Stimulated activated CD4-positive, alpha-beta T cell treated with anti-CD3 and anti-CD28 coated beads, Interleukin-15, amount 100 ng/mL, for 48 hours (primary cell): ENCODE measurements around the gene CUX1.
"Not testable (repeated sequence)": the region's sequence is repeated elsewhere in the genome, so short reads cannot be mapped to it uniquely, and the experiment has no call there.

Source experiments
- DNase-seq, 2 donors: peaks; one replicate each; pipeline ENCODE4 v3.0.0-alpha.2; 2020; ENCODE audit warnings: low read depth in 2 of 2

The CUX1 gene

DNA sequence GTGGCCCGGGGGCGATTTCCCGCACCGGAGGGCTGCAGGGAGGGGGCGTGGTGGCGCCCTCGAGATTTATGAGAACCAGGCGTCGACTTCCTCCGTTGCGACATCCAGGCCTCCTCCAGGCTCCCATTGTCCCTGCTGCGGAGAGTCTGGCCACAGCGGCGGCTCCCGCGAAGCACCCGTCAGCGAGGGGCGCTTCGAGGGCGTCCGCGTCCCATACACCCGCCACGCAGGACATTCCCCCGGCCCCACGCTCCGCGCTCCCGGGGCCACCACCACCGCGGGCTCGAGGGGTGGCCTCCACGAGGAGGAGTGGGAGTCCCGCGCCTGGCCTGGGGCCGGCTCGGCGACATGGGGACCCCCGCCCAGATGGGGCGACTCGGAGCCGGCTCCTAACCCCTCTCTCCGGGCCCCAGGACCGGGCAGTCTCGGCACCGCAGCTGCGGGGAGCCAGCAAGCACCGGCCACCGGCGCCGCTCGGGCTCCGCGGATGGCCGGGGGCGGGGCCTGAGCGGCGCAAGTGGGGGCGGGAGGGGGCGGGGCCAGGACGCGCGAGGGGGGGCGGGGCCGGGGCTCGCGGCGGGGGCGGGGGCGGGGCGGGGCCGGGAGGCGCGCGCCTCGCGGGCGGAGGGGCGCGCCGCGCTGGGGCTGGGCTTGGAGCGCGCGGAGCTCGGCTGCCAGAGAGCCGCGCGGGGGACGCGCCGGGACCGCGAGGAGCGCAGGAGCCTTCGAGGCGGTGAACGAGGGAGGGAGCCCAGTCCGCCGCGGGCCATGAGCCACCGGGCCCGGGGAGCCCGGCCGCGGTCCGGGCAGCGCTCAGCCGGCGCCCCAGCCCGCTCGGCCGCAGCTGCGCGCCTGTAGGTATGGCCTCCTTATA lies 469.0 kb downstream of the CUX1 start, which contains the start of gene SH2B2:
TSS of gene SH2B2 (plus strand) at position 632 of the 874 bp plus-strand sequence. CDS start 13,683 bp downstream, outside the sequence.
- DNase-seq, result no peak

DNA sequence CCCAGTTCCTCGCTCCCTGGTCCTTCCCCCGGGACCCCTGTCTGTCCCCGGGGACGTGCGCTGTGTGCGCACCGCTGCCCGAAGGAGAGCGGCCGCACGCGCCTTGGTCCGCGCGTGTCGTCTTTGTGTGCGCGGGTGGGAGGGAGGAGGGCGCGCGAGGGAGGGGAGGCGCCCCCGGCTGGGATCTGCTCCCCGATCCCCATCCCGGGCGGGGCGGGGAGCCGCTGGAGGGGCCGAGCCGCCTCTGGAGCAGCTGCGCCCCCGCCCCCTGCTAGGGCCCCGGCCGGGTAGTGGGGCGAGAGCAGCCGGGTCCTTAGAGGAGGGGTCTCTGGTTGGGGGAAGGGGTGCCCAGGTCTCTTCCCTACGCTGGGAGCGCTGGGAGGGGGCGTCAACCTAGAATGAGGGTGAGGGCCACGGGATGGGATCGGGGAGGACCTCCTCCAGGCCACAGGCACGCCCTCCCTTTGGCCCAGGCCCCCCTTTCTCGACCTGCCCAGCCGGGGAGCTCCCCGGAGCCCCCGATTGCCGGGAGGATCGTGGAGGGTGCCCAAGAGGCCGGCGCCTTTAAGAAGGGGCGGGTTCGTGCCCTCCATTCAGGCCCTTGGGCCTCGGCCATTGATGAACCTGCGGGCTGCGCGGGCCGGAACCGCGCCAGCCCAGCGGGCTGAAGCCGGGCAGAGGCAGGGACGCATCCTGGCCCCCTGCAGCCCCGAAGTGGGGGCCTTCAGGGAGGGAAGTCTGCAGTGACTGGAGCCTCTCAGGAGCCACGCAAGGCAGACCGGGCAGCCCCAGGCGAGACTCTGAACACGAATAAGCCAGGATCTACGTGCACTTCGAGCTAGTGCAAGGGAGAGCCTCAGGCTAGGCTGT lies 469.9 kb downstream of the CUX1 start:
- no peak for DNase-seq

DNA sequence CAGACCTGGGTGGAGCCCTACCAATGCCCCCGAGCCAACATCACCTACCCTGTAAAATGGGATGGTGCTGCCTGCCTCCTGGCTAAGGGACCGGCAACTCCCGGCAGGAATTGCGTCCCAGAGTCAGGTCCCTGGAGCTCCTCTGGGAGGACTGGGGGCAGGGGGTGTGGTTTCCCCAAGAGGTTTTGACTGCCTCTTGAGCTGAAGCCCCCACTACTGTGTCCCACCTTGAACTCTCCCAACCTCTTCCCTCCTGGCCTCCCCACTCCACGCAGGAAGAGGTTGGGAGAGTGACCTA lies 470.5 kb downstream of the CUX1 start:
- no peak for DNase-seq

DNA sequence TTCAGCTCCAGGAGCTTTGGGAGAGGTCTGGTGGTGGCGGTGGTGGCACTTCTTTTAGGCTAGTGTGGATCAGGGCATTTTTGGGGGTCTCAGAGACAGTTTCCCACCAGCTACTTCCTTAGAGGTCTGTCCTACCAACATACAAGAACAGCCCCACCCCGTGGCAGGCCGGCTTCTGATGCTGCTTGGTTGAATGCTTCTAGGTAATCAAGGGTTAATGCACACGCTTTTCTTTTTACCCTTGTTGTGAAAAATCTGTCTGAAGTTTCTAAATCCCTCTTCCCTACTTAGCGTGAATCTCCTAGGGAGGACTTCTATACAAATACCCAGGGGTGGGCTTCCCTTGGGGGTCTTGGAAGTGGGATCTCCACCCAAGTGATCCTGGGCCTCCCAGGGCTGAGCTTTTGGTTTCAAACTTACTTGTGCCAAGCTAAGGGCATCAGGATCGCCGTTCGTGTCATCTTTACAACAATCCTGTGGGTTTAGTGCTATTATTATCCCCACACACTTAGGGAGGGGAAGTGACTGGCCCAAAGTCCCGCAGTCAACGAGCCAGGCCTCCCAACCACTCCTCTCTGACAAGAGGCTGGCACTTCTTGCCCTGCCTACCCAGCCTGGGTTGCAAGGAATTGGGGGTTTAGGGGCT lies 471.0 kb downstream of the CUX1 start:
- DNase-seq, result no peak

DNA sequence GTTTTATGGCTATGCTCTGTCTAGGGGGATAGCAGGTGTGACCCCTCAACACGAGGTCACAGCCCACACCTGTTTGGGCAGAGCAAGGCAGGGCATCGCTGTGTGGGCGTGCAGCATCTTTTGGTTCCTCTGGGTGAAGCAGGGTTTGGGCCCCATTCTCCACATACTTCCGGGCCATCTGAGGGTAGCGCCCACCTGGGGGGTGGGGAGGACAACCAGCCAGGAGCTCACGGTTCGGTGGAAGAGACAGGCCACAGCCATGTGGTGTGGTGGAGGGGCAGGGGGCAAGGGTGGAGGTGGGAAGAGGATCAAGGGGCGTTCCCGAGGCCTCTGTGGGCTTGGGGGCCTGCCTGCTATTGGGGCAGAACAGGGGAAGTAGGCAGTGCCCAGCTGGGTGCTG lies 471.6 kb downstream of the CUX1 start:
- DNase-seq, result no peak

DNA sequence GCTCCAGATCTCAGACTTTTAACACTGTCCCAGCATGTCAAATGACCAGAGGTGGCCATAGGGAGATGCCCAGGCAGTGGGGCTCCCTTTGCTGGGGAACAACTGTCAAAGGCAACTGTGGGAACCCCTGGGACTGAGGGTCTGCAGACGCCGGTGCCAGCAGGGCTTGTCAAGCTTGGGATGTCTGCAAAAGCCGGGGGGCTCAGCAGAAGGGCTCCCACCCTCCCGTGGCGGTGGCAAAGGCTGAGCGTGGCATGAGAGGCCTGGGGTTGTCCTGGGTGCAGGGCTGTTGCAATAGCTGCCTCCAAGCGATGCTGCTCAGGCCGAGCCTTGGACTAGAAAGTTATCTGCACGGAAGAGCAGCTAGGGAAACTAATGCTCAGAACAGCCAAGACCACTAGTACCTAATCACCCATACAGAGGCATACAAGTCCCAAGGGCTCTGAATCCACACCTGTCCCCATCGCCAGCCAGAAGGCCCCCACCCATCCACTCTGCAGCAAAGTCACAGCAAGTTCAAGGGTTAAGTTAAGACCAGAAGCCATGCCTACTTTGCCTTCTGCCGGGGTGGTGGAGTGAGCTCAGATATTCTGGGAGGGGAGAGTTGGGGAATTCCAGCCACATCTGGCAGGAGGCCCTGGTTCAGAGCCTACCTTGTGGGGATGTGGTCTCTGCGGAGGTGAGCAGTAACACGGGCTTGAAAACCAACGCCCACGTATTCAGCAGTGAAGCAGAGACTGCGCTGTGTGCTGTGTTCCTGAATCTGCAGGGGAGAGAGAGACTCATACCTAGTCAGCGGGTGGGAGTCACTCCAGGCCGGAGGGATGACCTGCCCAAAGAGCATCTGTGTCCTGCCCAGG lies 473.9 kb downstream of the CUX1 start:
- no peak for DNase-seq

DNA sequence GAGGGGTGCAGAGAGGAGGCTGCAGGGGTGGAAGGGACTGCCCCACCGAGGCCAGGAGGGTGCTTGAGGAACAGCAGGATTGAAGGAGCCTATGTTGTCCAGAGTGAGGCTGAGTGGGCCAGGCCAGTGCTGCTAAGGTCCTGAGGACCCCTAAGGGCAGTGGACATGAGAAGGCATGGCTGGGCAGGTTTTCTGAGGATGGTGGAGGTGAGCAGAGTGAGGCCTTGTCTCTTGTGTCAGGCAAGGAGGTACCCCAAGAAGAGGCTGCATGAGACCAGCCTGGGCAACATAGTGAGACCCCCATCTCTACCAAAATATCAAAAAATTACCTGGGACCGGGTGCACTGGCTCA lies 474.5 kb downstream of the CUX1 start:
- no peak for DNase-seq

DNA sequence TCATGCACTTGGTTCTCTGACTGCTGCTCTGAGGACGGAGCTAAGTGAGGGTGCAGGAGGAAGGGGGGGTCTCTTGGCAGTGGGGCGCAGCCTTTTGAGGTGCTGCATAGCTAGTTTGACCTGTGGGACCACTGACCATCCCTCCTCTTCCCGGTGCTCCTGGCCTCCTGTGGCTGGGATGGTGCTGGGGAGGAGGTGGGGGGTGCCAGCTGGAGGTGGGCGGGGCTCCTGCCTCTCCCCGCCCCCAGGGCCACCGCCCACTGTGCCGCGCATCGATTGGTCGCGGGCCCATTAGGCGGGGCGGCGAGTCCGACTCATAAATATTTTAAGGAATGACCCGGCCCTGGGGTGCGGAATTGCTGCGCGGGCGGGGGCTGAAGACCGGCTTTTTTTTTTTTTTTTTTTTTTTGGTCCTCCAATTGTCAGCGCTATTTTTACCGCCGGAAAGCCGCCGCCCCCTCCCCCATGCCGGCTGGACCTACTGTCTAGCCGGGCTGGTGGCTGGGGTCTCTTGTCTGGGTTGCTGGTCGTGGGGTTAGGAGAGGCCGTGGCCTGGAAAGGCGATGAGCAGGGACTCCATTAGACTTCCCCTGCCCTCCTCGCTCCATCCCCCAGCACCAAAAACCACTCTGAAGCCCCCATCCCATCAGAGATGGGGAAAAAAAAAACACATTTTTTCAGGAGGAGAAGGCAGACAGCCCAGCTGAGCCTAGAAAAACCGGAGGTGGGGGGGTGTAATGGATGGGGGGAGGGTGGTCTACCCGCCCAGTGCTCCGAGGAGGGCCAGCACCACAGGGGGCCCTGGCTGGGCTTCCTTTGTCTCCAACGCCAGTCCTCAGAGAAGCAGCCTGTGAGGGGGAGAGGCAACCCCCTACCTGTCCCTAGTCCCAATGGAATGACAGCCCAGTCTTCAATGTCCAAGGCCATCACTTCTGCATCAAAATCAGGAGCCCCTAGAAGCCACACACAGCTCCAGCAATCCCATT lies 475.7 kb downstream of the CUX1 start:
- DNase-seq, result no peak

DNA sequence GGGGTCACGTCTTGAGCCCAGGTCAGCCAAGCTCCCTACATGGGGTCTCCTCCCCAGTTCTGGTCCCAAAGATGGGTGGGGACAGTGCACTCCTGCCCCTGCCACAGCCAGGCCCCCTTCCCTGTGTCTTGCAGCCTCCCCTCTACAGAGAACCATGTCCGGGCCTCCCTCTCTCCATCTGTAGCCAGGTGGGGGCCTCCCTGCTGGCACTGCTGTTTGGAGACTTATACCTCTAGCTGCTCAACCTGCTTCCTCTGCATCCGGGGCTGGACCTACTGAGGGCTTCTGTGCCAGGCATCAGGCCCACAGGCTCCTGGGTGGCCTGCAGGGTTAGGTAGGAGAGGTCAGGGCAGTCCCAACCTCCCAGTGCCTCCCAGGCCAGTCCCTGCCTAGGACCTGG lies 477.2 kb downstream of the CUX1 start:
- DNase-seq, result no peak

DNA sequence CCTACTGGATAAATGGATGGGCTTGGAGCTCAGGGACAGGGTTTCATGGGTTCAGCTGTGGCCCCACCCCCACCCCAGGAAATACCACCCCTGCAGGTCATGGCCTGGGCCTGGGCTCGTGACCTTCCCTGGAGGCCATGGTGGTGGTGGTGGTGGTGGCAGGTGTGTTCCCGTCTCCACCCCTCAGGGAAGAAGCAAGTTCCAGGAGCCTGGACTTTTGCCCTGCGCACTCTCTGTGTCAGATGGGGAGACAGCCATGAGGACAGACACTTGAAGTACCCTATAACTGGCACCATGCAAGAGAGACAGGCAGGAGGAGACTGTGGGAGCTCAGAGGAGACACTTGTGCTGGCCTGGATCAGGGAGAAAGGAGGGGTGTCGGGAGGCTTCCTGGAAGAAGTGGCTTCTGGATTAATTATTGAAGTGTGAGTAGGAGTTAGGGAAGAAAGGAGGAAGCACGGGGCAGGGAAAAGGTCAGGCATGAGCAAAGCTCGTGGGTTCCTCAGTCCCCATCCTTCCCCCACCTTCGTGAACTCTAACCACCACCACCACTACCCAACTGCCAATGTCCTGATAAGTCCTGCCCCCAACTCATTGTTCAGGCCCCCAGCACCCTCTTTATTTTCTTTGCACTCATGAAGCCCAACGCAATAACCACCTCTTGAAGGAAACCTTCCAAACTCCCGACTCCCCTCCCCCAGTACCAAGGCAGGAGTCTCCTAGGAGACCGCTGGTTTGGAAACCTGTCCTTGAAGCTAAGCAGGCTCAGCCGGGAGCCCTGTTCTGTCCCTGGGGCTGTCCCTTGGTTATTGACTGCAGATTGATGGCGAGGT lies 478.1 kb downstream of the CUX1 start:
- DNase-seq, result no peak

DNA sequence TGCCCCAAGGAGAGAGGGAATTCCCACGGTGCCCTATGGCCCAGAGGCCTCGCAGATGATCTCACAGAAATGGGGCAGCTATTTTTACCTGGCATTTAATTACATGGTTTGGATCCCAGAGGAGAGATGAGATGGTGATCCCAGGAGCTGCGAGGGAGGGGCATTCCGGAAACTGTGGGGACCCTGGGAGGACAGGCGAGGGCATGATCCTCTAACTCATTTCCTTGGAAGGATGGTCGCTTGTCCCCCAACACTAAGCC lies 478.7 kb downstream of the CUX1 start:
- DNase-seq, result no peak

DNA sequence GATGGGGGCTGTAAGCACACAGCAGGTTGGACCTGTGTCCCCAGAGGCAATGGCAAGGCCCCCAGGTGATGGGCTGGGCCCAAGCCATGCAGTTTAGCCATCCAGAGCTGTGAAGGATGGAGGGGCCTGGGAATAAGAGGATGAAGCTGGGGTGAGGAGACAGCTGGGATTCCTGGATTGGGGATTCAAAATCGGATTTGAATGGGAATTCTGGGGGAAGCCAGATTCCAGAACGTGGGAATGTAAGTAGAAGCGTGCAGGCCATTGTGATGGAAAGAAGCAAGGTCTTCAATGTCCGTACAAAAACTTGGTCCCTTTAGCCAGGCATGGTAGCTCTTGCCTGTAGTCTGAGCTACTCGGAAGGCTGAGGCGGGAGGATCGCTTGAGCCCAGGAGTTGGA lies 479.1 kb downstream of the CUX1 start:
- DNase-seq, result no peak

DNA sequence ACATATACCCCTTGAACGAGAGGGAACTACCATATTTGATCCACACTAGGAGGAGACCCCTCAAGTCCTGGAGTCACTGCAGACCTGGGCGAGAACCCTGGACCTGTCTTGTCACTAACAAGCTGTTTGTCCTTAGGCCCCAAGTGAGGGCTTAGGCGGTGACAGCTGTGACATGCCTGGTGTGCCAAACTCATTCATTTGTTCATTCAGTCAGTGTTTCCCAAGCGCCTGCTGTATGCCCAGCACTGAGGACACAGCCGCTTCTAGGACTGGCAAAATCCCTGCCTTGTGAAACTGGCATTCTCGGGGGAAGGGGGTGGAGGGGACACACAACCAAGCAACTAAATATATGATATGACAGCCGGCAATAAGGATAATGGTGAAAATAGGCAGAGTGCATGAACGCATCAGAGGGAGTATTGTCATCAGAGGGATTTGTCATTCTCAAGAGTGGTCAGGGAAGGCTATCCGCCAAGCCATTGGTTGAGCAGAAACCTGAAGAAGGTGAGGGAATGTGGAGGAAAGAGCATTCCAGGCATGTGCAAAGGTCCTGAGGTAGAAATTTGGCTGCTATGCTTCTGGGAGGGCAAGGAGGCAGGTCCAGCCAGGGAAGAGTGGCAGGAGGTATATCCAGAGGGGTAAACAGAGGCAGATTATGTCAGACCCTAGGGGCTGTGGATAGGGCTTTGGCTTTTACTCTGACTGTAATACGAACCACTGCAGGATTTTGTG lies 480.2 kb downstream of the CUX1 start:
- DNase-seq, result no peak

DNA sequence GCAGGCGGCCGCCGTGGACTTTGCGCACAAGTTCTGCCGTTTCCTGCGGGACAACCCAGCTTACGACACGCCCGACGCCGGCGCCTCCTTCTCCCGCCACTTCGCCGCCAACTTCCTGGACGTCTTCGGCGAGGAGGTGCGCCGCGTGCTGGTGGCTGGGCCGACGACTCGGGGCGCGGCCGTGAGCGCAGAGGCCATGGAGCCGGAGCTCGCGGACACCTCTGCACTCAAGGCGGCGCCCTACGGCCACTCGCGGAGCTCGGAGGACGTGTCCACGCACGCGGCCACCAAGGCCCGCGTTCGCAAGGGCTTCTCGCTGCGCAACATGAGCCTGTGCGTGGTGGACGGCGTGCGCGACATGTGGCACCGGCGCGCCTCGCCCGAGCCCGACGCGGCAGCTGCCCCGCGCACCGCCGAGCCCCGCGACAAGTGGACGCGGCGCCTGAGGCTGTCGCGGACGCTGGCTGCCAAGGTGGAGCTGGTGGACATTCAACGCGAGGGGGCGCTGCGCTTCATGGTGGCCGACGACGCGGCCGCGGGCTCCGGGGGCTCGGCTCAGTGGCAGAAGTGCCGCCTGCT lies 483.3 kb downstream of the CUX1 start:
- DNase-seq, result no peak

DNA sequence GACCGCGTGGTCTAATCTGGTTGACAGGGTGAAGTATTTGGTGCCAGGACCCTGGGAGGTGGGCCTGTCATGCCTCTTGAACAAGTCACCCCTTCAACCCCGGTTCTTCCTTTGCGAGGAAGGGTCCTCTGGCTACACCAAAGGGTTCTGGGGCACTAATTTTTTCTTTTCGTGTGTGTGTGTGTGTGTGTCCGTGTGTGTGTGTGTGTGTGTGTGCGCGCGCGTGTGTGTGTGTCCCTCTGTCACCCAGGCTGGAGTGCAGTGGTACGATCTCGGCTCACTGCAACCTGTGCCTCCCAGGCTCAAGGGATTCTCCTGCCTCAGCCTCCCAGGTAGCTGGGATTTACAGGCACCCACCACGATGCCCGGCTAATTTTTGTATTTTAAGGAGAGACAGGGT lies 483.9 kb downstream of the CUX1 start:
- DNase-seq, result not testable (repeated sequence)

DNA sequence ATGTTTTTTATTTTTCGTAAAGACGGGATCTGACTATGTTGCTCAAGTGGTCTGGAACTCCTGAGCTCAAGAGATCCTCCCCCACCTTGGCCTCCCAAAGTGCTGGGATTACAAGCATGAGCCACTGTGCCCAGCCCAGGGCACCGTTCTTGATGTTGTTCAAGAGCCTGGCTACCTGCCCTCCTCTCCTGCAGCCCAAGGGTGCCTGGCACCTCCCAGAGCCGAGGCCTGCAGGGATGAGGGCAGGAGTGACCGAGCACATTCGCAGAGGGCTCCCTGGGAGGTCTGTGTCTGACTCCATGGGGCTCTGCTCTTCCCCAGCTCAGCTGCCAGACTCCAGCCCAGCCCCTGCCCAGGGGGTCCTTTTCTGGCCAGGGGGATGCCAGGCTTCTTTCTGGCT lies 484.6 kb downstream of the CUX1 start:
- no peak for DNase-seq

DNA sequence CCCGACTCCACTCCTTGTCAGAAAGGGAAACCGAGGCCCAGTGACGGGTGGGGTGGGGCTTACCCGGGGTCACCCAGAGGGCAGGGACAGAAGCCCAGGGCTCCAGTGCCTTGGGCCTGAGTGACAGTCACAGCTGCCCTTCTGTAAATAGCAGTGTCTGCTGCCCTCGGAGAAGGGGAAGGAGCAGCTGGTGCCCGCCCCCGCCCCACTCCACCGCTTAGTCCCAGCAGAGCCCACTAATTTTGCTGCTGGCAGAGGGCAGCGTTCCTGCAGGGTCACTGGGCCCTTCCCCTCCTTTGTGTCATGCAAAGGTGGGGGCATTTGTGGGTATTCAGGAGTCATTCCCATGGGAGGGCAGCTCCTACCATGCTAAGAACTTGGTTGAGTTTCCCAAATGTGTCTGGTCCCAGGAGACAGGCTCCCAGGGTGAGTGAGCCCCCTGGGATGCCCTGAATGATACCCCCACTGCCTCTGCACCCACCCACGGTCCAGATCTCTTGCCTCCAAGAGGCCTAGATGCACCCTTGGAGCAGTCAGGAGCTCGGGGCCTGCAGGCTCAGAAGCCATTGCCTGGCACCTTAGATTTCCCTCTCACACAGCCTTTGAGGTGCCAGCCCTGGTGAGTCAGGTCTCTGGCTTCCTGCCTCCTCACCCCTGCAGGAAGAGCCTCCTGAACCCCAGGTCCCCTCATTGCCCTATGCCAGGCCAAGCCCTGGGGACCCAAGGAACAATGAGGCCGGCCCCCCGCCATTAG lies 486.4 kb downstream of the CUX1 start:
- no peak for DNase-seq

DNA sequence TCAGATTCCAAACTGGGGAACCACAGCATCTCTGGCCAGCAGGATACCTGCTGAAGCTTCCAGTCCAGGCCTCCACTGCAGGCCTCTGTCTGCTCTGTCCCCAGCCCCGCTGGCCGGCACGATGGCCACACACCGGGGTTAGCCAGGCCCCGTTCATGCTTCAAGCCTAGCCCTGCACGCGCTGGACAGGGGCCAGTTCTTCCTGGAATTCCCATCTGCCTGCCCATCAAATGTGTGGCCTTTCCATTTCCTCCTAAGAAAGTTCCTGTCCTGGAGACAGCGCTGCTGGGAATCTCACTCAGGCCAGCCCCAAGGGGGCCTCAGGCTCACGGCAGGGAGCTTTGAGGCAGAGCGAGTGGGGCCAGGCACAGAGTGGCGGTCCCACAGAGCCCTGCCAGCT lies 487.2 kb downstream of the CUX1 start:
- DNase-seq, result no peak
